HG02870 (cell line): Measurements from ENCODE around the gene TMEM266.

Experiments used
- ATAC-seq: cut with Tn5 transposase; IDR thresholded peaks from one replicate; pipeline ENCODE4 v1.9.1; 2021; ENCODE audit warnings: mild to moderate bottlenecking, moderate library complexity; ENCODE audit not compliant: unreplicated experiment

Gene TMEM266

DNA sequence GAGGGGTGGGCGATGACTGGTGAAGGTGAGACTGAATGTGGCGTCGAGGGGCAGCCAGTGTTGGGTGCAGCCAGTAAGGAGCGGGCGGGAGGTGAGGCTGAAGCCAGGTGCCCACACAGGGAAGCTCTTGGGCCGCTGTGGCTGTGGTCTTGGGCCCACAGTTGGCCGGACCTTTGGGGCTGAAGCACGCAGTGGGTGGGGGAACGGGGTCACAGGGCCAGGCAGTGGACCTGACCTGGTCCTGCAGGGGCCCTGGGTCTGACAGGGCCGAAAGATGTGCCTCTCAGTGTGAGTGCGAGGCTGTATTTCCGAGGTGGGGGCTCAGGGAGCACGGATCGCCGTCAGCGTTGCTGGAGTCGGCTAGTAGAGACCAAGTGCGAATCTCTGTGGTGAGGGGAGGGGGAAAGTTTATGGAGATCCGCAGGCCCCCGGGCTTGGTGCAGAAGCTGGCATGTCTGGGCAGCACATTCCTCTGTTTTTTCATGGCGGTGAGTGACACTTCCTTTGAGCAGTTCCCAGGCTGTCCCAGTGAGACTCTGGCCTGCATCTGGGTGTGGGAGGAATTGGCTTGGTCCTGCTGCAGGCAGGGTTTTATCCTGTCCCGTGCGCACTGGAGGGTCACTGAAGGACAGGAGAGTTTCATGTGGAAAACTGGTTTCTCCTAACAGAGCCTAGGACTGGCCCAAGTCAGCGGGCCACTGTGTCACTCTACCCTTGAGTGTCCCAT, 100.8 kb downstream of the TMEM266 start:
- no peak for ATAC-seq

DNA sequence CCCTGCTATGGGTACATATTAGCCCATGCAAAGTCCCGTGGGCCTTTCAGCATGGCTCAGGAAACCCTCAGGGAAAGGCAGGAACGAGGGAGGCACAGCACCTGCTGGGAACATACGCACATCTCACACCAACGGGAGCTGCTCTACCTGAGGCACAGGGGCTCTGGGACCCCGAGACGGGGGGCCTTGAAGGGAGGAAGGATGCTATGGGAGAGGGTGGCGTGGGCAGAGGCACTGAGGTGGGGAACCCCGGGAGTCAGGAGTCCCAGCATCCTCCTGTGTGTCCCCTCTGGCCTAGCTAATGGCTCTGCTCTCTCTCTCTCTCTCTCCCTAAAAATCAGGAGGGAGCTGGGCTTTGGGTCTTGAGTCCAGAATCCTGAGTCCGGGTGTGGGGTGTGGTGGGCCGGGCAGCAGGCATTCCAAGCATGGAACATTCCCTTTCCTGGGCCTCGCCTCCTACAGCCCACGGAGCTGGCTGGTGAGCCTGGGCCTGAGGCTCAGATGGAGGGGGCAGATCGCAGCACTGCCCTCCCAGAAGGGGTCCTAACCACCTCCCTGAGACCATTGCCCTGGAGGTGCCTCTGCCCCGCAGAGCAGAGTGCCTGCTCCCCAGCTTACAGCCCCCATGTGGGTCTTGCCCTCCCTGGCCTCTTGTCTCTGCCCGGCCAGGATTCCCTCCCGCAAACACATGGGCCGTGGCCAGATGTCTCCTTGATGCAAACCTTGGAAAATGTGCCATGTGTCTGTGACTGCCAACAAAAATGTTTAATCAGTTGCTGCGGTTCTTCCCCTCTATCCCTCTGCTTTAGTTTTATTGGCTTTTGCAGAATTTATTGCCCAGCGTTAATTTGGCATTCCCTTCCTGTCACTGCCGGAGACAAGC, 101.6 kb downstream of the TMEM266 start:
- no peak for ATAC-seq

DNA sequence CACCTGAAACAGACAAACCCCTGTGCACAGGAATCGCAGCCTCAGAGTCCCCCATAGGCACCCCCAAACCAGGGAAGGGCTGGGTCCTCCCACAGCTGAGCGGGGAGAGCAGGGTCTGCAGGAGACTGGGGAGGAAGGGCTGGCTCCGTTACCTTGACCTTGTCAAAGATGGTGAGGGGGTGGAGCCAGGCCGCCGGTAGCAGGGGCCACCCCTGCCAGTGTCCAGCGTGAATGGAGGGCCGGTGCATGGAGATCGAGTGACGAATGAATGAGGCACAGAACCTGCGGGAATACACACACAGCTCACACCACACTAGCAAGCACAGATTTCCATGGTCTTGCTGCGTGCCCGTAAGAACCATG, 102.2 kb downstream of the TMEM266 start:
- no peak for ATAC-seq

DNA sequence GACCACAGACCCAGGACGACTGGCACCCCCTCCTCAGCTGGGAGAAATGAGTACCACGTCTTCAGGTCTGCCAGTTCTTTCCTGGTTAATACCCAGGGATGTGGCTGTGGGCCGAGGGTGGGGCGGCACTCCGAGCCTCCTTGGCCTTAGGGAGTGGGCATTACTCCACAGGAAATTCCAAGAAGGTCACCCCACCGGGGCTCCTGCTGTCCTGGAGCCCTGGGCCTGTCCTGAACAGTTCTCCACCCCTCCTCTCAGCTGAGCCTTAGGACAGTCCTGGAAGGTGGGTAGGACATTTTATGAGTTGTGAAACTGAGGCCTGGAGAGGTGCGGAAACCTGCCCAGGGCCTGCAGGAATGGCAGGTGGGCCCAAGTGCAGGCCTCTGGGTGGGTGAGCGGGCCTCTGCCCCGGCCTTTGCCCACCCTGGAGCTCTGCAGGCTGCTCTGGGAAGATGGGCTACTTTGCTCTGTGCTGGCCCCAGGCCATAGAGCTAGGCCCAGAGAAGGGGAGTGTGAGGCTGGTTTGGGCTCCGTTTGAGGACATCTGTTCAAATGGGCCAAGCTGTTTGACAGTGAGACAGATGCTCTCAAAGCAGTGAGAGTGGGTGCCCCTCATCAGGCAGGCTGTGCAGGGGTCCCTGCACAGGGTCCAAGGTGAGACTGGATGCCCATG, 103.1 kb downstream of the TMEM266 start:
- ATAC-seq: no peak

DNA sequence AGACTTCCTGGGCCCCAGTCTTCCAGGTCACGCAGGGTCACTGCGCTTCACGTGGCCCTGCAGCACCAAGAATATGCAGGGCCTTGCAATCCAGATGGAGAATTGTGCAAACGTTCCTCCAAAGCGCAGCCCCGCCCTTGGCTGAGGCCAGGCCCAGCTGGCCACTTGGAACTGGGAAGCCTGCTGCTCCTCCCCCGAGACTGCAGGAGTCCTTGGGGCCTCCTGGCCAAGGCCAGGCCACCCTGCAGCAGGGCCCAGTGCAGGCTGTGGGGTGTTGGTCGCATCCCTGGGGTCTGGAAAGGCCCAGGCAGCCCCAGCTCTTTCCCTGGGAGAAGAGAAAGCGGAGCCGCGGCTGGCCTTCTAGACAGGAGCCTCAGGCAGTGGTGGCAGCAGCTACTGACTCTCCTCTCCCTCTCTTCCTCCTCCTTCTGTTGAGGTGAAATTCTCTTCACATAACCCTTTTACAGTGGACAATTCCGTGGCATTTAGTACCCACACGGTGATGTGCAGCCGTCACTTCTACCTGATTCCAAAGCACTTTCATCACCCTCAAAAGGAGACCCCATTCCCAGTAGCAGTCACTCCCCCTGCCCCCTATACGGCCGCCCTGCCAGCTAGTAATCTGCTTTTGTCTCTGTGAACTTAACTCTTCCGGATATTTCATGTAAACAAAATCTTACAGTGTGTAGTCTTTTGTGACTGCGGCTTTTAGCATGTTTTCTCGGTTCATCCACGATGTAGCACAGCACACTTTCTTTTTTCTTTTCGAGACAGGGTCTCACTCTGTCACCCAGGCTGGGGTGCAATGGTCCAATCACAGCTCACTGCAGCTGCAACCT, 103.9 kb downstream of the TMEM266 start:
- ATAC-seq: no peak

DNA sequence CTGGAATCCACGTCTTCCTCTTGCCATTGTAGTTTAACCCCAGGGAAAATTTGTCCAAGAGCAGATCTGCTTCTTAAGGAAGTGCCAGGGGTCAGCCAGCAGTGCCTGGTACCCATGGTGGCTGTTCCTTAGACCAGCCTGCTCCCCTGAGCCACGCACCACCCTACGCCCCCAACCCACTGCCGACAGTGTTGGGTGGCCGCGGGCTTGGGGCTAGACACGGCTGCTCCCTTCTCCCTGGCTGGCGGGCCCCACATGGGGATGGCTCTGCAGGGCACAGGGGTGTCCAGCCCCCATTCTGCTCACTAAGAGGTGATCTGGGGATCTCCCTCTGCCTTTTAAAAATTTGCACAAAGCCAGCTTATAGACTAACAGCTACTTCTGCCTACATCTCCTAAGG, 104.8 kb downstream of the TMEM266 start:
- ATAC-seq: no peak

DNA sequence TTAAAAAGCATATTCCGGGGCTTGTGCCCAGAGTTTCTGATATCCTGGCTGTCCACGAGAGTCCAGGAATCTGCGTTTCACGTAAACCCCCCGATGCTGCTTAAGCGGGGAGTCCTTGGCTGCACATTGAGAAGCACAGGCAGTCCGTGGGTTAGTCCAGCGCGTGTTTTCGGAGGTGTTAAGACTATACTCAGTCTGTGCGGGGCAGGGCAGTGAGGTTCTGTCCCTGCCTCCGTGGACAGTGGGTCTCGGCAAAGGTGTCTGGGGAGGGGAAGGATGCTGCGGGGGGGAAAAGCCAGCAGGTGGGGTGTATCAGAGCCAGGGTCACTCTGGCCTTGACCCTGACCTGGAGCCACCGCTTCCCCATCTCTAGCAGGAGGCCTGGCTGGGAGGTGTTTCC, 106.2 kb downstream of the TMEM266 start:
- no peak for ATAC-seq

DNA sequence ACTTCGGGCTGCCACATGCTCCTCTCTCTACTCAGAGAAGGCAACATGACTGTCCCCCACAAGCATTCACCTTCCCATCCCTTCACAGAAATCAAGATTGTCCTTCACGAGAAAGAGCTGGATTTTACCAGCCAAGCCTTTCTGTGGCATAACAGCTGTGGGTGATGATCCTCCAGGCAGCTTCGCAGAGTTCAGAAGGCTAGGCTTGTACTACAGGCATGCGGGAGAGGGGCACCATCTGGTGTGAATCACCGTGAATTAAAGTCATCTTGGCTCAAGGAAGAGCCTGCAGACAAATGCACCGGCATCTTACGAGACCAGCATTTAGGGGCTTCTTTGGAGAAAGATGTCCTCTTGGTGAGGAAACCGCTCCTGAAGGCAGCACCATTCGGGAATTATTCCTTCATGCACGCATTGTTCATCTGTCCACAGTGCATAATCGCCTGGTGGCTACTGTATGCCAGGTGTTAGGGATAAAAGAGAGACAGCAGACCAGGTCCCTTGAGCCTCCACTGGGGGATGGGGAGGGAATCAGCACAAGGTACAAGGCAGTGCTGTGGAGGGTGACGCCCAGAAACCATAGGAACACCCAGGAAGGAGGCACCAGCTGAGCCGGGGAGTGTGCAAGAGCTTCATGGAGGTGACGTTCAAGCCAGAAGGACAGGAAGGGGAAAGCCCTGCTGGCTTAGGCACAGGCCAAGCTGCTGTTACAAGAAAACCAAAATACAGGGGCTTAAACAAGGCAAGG, 108.6 kb downstream of the TMEM266 start:
- ATAC-seq: no peak

DNA sequence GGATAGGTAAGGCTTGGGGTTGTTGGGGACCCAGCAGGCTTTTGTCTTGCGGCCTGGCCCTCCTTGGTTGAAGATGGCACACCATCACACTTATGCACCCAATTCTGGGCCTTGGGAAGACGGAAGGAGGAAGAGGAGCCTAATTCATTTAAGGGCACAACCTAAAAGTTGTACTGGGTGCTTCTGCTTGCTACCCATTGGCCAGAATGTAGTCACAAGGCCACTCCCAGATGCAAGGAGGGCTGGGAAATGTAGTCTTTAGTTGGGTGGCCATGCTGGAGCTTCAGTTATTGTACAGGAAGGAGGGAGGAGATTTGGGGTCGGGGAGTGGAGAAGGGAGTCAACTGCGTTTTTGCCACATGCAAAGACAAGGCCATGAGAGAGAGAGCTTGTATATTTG, 109.2 kb downstream of the TMEM266 start:
- no peak for ATAC-seq

DNA sequence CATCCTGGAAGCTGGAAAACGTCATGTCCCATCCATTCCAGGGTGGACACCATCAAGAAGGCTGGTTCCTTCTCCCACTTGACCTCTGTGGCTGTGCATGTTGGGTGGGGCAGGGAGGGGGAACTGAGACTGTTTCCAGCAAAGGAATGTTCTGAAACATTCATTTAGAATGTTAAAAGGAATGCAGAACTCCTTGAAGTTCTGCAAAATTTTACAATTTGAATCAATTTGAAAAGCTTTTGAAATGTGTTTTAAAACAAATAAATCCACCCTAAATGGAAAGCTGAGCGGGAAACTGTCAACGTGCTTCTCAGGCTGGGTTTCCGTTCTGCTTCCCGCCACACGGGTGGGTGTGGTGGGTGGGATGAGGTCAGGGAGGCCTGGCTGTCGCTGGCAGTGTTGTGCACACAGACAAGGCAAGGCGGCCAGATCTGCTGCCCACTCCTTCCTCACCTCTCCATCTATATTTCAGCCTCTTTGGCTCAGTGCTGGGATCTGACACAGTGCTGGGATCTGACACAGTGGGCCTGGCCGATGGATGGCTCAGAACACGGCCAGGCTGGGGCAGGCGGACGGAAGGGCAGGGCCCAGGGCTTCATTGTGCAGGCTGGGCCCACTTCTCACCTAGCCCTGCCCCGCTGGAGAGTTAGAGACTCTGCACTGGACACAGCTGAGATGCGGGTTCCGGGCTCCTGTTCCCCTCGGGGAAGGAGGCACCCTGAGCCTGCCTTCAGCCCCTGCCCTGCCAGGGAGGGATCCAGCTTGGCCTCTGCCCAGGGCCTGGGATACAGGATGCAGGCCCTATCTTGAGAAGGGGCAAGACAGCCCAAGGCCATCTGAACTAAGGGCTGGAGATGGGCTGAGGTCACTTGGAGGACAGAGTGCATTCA, 110.4 kb downstream of the TMEM266 start:
- ATAC-seq: no peak

DNA sequence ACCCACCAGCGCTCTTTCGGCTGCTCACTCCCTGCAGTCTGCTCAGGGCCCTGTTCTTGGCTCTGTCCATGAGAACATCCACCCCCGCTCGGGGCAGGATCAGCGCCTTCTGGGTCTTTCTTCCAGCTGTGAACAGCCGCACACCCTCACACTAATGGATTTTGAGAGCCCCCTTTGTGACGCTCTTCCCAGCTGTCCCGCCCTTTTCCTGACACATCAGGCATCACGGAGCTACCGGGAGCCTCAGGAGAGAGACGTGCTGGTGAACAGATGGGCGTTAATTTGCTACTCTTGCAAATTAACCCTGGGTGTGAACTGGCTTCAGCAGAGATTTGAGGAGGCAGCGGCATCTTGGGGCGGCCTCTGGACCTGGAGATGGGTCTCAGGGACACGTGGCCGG, 113.0 kb downstream of the TMEM266 start:
- ATAC-seq: no peak

DNA sequence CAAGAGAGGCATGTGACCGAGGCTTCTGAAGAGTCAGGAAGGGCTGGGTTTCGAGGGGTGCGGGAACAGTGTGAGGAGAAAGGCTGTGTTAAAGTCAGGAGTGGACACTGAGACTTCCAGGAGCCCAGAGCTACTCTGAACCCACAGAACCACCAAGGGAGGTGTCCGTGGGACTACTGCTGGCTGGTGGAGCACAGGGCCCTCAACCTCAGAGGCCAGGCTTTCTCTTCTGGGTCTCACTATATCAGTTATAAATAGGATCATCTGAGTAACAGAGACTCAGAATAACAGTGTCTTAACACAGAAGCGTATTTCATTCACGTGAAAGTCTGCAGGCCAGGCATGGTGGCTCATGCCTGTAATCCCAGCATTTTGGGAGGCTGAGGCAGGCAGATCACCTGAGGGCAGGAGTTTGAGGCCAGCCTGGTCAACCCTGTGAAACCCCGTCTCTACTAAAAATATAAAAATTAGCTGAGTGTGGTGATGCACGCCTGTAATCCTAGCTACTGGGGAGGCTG, 113.6 kb downstream of the TMEM266 start:
- ATAC-seq: no peak

DNA sequence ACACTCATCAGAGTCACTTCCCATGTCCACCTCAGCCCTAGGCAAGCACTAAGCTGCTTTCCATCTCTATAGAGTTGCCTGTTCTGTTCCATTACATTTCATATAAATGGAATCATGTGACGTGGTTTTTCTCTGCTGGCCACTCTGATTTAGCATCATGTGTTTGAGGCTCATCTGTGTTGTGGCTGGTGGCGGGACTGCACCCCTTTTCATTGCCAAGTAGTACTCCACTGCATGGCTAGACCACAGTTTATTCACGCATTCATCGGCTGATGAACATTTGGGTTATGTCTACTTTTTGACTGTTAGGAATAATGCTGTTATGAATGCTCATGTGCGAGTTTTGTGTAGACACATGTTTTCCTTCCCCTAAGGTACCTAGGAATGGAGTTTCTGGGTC, 114.9 kb downstream of the TMEM266 start:
- no peak for ATAC-seq

DNA sequence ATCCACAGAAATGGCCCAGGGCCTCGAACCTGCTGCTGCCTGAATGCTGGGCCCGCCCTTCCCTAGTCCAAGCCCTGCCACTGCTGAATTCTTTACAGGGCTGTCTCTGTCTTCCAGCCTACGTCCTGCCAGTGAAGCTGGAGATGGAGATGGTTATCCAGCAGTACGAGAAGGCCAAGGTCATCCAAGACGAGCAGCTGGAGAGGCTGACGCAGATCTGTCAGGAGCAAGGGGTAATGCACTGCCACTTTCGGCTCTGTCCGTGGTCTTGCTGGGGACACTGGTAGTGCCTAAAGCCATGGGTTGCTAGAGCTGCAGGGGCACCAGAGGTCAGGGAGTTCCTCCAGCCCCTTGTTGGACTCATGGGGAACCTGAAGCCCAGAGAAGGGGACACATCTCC, 115.7 kb downstream of the TMEM266 start:
- no peak for ATAC-seq

DNA sequence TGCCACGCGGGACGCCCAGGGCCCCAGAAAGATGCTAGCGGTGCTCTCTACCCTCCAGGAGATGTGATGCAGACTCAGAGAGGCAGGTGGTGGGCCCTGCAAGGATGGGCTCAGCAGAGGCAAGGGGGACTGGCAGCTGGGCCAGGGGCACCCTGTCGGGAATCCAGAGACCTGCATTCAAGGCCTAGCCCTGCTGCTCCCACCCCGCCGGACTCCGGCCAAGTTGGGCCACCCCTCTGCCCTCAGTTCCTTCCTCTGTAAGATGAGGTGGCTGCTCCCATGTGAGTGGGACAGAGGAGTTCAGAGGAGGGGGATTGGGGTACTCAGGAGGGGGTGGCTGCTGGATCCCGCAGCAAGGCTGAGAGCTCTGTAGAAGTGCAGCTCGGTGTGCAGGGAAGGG, 116.3 kb downstream of the TMEM266 start:
- ATAC-seq: no peak

DNA sequence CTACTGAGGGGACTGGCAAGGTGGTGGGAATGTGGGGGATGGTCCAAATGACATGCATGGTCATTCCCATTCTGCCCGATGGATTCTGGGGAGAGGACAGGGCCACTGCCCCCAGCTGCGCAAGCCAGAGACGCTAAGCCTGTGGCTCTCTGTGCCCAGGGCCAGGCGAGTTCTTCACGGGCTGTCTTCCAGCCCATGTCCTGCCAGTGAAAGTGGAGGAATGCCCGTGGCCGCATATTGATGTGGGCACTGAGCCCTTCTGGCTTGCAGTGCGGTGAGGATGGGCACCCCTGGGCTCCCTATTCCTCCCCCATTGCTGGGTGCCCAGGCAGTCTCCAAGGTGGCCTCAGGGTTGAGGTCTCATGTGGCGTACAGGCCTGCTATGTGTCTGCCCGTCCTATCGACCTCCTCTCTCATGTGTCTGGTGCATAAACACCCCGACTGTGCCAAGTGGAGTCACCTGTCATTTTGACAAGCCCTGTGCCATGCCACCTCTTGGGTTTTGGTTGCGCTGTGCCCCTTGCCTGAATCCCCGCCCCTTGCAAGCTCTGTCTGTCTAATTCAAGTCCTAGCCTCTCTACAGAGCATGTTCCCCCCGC, 116.8 kb downstream of the TMEM266 start:
- no peak for ATAC-seq

DNA sequence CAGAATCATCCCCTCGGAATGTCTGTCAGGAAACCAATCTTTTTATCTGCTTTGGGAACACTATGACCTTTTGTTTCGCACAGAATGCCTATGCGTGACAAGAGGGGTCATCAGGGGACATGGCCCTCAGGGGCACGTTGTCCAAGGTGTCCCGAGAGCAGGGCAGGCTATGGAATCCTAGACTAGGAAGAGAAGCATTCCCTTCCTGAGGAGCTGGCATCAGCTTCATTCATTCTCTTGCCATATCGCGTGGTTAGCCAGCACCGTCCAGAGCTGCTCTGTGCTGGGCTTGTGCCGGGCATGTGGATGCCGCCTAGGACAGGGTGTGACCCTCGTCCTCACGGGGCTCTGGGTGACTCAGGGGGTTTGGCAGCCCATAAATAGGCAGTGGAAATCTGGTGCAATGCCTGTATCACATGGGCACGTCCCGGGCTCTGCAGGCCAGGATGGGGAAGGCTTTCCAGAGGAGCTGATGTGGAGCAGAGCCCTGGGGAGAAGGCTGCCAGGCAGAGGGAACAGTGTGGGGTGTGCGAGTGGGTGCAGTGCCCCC, 117.8 kb downstream of the TMEM266 start:
- ATAC-seq: no peak

DNA sequence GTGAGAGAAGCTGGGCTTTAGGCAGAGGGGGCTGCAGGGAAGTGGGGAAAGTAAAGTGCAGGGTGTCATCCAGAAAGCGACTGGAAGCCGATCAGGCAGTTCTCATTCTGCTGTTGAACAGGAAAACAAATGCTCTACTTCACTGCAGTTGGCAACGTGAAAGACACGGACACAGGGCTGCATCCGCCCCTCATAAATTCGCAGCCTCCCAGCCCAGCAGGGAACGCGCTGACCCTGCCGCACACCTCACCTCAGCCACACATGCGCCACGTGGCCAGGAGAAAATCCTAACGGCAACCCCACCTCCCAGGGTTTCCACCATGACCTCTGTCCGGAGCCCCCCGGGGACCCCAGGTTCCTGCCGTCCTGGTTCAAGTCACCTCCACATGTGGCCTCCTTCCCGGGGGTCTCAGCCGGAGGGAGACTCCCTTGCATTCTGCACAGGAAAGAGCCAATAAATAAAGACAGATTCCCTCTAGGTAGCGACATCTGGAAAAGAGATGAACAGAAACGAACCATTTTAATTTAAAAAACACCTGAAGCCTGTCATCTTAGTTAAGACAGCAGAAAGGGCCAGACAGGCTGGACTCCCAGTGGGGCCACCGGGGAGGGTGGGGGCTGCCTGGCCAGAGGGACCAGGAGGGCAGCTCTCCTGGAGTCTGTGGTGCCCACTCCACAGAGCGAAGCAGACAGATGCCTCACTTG, 118.7 kb downstream of the TMEM266 start:
- no peak for ATAC-seq
